Neuronal stem cell (in vitro differentiated cells): ENCODE measurements around the gene AFG1L.
"Not testable (repeated sequence)": the region's sequence is repeated elsewhere in the genome, so short reads cannot be mapped to it uniquely, and the experiment has no call there.

ENCODE experiments used
- DNase-seq: peaks from one replicate; pipeline ENCODE4 v3.0.0-alpha.2; 2013; ENCODE audit warnings: low spot score
- H2AFZ ChIP-seq: one replicate; pipeline ENCODE4 v1.6.1; 2013; ENCODE audit warnings: mild to moderate bottlenecking, low read length, inconsistent platforms
- H2AK5ac ChIP-seq: 2 replicates; pipeline ENCODE4 v1.6.1; 2013; ENCODE audit warnings: low read depth, mild to moderate bottlenecking, inconsistent platforms, low read length, moderate library complexity, mixed read lengths
- H2BK120ac ChIP-seq: 2 replicates; pipeline ENCODE4 v1.6.1; 2013; ENCODE audit warnings: low read depth, mild to moderate bottlenecking, inconsistent platforms, low read length, moderate library complexity, mixed read lengths
- H2BK12ac ChIP-seq: one replicate; pipeline ENCODE4 v1.6.1; 2013; ENCODE audit warnings: low read length, inconsistent platforms
- H2BK15ac ChIP-seq: 2 replicates; pipeline ENCODE4 v1.6.1; 2013; ENCODE audit warnings: mild to moderate bottlenecking, low read length, inconsistent platforms, mixed read lengths
- H2BK5ac ChIP-seq: one replicate; pipeline ENCODE4 v1.6.1; 2013; ENCODE audit warnings: inconsistent platforms, mild to moderate bottlenecking, low read length, moderate library complexity
- H3K14ac ChIP-seq: one replicate; pipeline ENCODE4 v1.6.1; 2013; ENCODE audit warnings: low read length, inconsistent platforms
- H3K18ac ChIP-seq: 2 replicates; pipeline ENCODE4 v1.6.1; 2013; ENCODE audit warnings: low read length, inconsistent platforms
- H3K23ac ChIP-seq: 2 replicates; pipeline ENCODE4 v1.6.1; 2013; ENCODE audit warnings: low read depth, mild to moderate bottlenecking, mixed read lengths, low read length, inconsistent platforms; ENCODE audit not compliant: poor library complexity
- H3K27ac ChIP-seq: replicated peaks from 3 replicates; pipeline ENCODE4 v1.5.1; 2013; ENCODE audit warnings: low read length, inconsistent platforms
- H3K27me3 ChIP-seq, 3 experiments: 2 replicates each; pipeline ENCODE4 v1.6.1; 2013; ENCODE audit warnings: low read length in 3 of 3, mild to moderate bottlenecking in 2 of 3, inconsistent platforms in 1 of 3, low read depth in 1 of 3, mixed read lengths in 1 of 3, moderate library complexity in 1 of 3; ENCODE audit not compliant: control insufficient read depth in 3 of 3, insufficient read depth in 3 of 3
- H3K36me3 ChIP-seq, 2 donors: replicated peaks in 1 of 2; 2 replicates each; pipeline ENCODE4 v1.6.1; 2013; ENCODE audit warnings: low read length in 2 of 2; ENCODE audit not compliant: control insufficient read depth in 2 of 2, insufficient read depth in 2 of 2
- H3K4ac ChIP-seq: 2 replicates; pipeline ENCODE4 v1.6.1; 2013; ENCODE audit warnings: inconsistent platforms, mild to moderate bottlenecking, low read length, moderate library complexity
- H3K4me1 ChIP-seq, 2 donors: 1 replicate in 1 of 2; 2 replicates in 1 of 2; pipeline ENCODE4 v1.6.1; 2013; ENCODE audit warnings: low read length in 2 of 2, low read depth in 1 of 2; ENCODE audit not compliant: control insufficient read depth in 2 of 2, insufficient read depth in 1 of 2
- H3K4me2 ChIP-seq: one replicate; pipeline ENCODE4 v1.6.1; 2013; ENCODE audit warnings: mild to moderate bottlenecking, low read length, inconsistent platforms; ENCODE audit not compliant: insufficient read depth, poor library complexity, severe bottlenecking
- H3K4me3 ChIP-seq, 2 donors: 2 replicates each; pipeline ENCODE4 v1.5.1; 2013; ENCODE audit warnings: low read length in 2 of 2, mild to moderate bottlenecking in 2 of 2, inconsistent platforms in 1 of 2, moderate library complexity in 1 of 2
- H3K79me1 ChIP-seq: one replicate; pipeline ENCODE4 v1.6.1; 2013; ENCODE audit warnings: low read depth, mild to moderate bottlenecking, inconsistent platforms, low read length, moderate library complexity
- H3K9ac ChIP-seq: one replicate; pipeline ENCODE4 v1.6.1; 2013; ENCODE audit warnings: mild to moderate bottlenecking, low read depth, low read length, inconsistent platforms; ENCODE audit not compliant: poor library complexity
- H3K9me3 ChIP-seq, 2 donors: replicated peaks in 1 of 2; 2 replicates each; pipeline versions ENCODE3 to v1.6.1; 2013; ENCODE audit warnings: low read length in 2 of 2, mild to moderate bottlenecking in 2 of 2, inconsistent platforms in 1 of 2, low read depth in 1 of 2, mixed read lengths in 1 of 2, moderate library complexity in 1 of 2; ENCODE audit not compliant: control insufficient read depth in 2 of 2, insufficient read depth in 1 of 2
- H4K8ac ChIP-seq: one replicate; pipeline ENCODE4 v1.6.1; 2013; ENCODE audit warnings: low read depth, mild to moderate bottlenecking, inconsistent platforms, low read length, moderate library complexity
- H4K91ac ChIP-seq: one replicate; pipeline ENCODE4 v1.6.1; 2013; ENCODE audit warnings: low read length, low read depth, mild to moderate bottlenecking, inconsistent platforms; ENCODE audit not compliant: poor library complexity
- WGBS, 2 donors: extraction: QIAGEN DNeasy Blood & Tissue Kit; methylation state at CpG; one replicate each; pipeline ENCODE4 v1.1.7; 2013; ENCODE audit warnings: missing lambda C conversion rate in 2 of 2, mixed read lengths in 1 of 2; ENCODE audit not compliant: insufficient read length in 2 of 2, insufficient replicate concordance in 1 of 2; ENCODE audit errors: extremely low coverage in 2 of 2; 5-methylcytosine and 5-hydroxymethylcytosine counted together

AFG1L gene

GRCh38 chr6:108330221-108330785 lies 35.4 kb downstream of the AFG1L start:
- H3K27me3 ChIP-seq, H2BK120ac ChIP-seq, H3K9me3 ChIP-seq, H3K4me1 ChIP-seq, H3K23ac ChIP-seq, DNase-seq, H3K14ac ChIP-seq, H3K4ac ChIP-seq, H2AK5ac ChIP-seq, H3K4me3 ChIP-seq, H3K18ac ChIP-seq, H4K91ac ChIP-seq, H3K9ac ChIP-seq, H4K8ac ChIP-seq, H2AFZ ChIP-seq, H3K4me2 ChIP-seq, H2BK15ac ChIP-seq, H2BK5ac ChIP-seq, H3K36me3 ChIP-seq, H2BK12ac ChIP-seq, H3K79me1 ChIP-seq, H3K27ac ChIP-seq: not testable (repeated sequence)
- WGBS, 2 donors: no CpG with 5 or more reads among the region's 7 CpGs

- Histone ChIP-seq H2BK5ac (no peak overlapping the region), H3K18ac (no peak overlapping the region), H3K14ac (no peak overlapping the region), H3K36me3 (peaks cover 0 to 9% of the 10 kb centered on the region in 2 donors), H3K4me2 (no peak overlapping the region), H3K9me3 (peaks cover 2 to 7% of the 10 kb centered on the region in 2 donors), H4K91ac (no peak overlapping the region), H3K79me1 (no peaks in the 10 kb centered on the region), H3K27ac (no peak overlapping the region), H2BK12ac (no peak overlapping the region), H2BK15ac (no peak overlapping the region), H4K8ac (no peak overlapping the region), H3K4me3 (no peak overlapping the region), H2BK120ac (no peak overlapping the region), H3K4ac (no peak overlapping the region), H2AK5ac (no peak overlapping the region), H2AFZ (no peak overlapping the region), H3K23ac (no peak overlapping the region), H3K9ac (no peak overlapping the region), H3K4me1 (no peaks in the 10 kb centered on the region), H3K27me3 (no peaks in the 10 kb centered on the region)
- no peak for DNase-seq
- no CpG with 5 or more reads among the region's 2 CpGs for WGBS, 2 donors
These were observed 36.0 kb downstream of the AFG1L start for GRCh38 chr6:108330806-108331205.

- no peak overlapping the region for H3K23ac ChIP-seq
These were observed 37.1 kb downstream of the AFG1L start for GRCh38 chr6:108331982-108332381.

GRCh38 chr6:108336971-108337370 lies 42.1 kb downstream of the AFG1L start:
- Histone ChIP-seq H2BK120ac (no peak overlapping the region), H3K4me1 (no peaks in the 10 kb centered on the region), H2AK5ac (no peak overlapping the region), H3K79me1 (no peaks in the 10 kb centered on the region), H3K23ac (no peak overlapping the region), H3K4ac (no peak overlapping the region), H3K14ac (no peak overlapping the region), H2BK5ac (no peak overlapping the region), H3K9ac (no peak overlapping the region), H2BK15ac (no peak overlapping the region), H2AFZ (no peak overlapping the region), H3K27ac (no peak overlapping the region), H3K18ac (no peak overlapping the region), H3K27me3 (no peaks in the 10 kb centered on the region), H3K9me3 (no peaks in the 10 kb centered on the region), H3K4me2 (no peak overlapping the region), H4K8ac (no peak overlapping the region), H3K36me3 (no peaks in the 10 kb centered on the region), H2BK12ac (no peak overlapping the region), H3K4me3 (no peak overlapping the region), H4K91ac (no peak overlapping the region)
- no CpG with 5 or more reads among the region's 3 CpGs for WGBS, 2 donors
- DNase-seq: no peak

More at GRCh38 chr6:108331982-108332381, 37.1 kb downstream of the AFG1L start:
- no peak overlapping the region for H3K4me2 ChIP-seq
- H3K9ac ChIP-seq: no peak overlapping the region
- no peaks in the 10 kb centered on the region for H3K4me1 ChIP-seq
- H3K14ac ChIP-seq: no peak overlapping the region
- no peaks in the 10 kb centered on the region for H3K79me1 ChIP-seq
- no peak overlapping the region for H4K8ac ChIP-seq
- no peak for DNase-seq
- no peaks in the 10 kb centered on the region for H3K27me3 ChIP-seq
- H2AK5ac ChIP-seq: no peak overlapping the region
- H3K18ac ChIP-seq: no peak overlapping the region
- no peak overlapping the region for H3K27ac ChIP-seq
- no peak overlapping the region for H2BK15ac ChIP-seq
- no peak overlapping the region for H4K91ac ChIP-seq
- H2BK120ac ChIP-seq: no peak overlapping the region
- no peak overlapping the region for H3K4me3 ChIP-seq
- H2BK12ac ChIP-seq: no peak overlapping the region
- H3K36me3 ChIP-seq: peaks cover 0 to 6% of the 10 kb centered on the region in 2 donors
- peaks cover 2 to 7% of the 10 kb centered on the region in 2 donors for H3K9me3 ChIP-seq
- H2AFZ ChIP-seq: no peak overlapping the region
- no peak overlapping the region for H2BK5ac ChIP-seq
- H3K4ac ChIP-seq: no peak overlapping the region
